ENCODE measurements around the gene SPEN.
"Not testable (repeated sequence)": the region's sequence is repeated elsewhere in the genome, so short reads cannot be mapped to it uniquely, and the experiment has no call there.

SPEN gene

DNA sequence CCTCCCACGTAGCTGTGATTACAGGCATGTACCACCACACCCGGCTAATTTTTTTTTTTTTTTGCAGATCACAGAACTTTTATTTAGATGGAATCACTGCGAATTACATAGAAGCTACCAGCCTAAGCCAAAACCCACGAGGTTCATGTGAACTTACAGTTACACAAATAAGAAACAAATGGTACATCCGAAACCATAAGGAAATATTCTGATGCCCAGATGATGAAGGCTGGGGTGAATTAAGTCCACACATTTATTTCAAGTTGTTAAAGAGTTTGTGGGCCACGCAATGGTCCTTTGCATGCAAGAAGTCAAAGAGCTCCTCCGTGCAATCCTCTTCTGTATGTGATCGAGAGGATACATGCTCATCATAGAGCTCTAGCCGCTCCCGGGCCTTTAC is 40.4 kb upstream of the SPEN start:
- no peak overlapping the region for H3K27ac ChIP-seq
- TF ChIP-seq ZFX (IDR thresholded peaks at IDR 0.05; ENCODE audit: borderline replicate concordance): no peak
- TF ChIP-seq, protein P1, sequence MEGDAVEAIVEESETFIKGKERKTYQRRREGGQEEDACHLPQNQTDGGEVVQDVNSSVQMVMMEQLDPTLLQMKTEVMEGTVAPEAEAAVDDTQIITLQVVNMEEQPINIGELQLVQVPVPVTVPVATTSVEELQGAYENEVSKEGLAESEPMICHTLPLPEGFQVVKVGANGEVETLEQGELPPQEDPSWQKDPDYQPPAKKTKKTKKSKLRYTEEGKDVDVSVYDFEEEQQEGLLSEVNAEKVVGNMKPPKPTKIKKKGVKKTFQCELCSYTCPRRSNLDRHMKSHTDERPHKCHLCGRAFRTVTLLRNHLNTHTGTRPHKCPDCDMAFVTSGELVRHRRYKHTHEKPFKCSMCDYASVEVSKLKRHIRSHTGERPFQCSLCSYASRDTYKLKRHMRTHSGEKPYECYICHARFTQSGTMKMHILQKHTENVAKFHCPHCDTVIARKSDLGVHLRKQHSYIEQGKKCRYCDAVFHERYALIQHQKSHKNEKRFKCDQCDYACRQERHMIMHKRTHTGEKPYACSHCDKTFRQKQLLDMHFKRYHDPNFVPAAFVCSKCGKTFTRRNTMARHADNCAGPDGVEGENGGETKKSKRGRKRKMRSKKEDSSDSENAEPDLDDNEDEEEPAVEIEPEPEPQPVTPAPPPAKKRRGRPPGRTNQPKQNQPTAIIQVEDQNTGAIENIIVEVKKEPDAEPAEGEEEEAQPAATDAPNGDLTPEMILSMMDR (IDR thresholded peaks at IDR 0.05): no peak

DNA sequence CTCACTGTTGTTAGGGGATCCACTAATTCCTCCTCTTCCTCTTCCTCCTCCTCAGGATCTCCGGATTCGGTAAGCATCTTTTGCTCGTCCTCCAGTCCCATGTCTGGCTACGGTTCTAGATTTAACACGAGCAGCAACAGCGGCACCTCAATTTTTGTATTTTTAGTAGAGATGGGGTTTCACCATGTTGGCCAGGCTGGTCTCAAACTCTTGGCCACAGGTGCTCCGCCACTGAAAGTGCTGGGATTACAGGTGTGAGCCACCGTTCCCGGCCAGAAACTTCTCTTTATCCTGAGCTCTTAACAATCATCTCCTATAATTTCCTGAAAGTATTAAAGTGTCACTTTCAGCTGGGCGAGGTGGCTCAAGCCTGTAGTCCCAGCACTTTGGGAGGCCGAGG is 40.0 kb upstream of the SPEN start, which contains the start of gene UQCRHL:
Gene UQCRHL (minus strand): TSS at position 101 of the 400 bp plus-strand sequence. CDS start 0 bp downstream, at position 101.
- H3K27ac ChIP-seq: not testable (repeated sequence)

DNA sequence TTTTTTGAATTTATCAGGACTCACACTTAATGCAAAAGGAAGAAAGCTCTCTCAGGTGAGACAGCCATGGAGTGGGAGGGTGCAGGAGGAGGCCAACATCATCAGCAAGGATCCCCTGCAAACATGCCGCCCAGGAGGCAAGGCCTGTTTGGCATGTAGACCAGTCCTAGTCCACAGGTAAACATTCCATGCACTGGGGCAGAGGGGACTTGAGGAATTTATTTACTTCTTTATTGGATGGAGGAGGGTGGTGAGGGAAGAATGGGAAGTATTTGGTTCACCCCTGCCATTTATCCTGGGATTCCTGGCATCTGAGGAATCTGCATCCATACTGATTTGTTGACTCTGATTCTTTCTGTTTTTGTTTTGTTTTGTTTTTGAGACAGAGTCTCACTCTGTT is 38.6 kb upstream of the SPEN start:
- TF ChIP-seq, protein P1 (IDR thresholded peaks at IDR 0.05): no peak
- TF ChIP-seq ZFX (IDR thresholded peaks at IDR 0.05; ENCODE audit: borderline replicate concordance): no peak
- no peak overlapping the region for H3K27ac ChIP-seq

DNA sequence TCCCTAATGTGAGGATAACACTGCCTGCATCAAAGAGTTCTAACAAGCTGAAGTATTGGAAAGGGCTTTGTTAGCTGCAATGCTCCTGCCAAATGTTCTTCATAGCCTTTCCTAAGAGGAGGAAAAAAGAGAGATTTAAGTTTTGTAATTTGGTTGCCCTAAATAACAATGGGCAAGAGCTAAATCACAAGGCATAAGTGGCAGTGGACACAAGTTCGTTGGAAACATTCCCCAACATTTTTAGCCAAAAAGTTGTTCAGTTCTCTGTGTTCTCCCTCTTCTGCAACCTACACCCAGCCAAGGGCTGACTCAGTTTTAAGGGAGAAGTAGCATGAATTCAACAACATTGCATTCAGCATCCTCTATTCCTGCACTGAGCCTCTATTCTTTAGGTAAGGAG is 37.4 kb upstream of the SPEN start:
- TF ChIP-seq, protein P1 (IDR thresholded peaks at IDR 0.05): no peak
- no peak for TF ChIP-seq ZFX (IDR thresholded peaks at IDR 0.05; ENCODE audit: borderline replicate concordance)
- H3K27ac ChIP-seq: no peak overlapping the region

DNA sequence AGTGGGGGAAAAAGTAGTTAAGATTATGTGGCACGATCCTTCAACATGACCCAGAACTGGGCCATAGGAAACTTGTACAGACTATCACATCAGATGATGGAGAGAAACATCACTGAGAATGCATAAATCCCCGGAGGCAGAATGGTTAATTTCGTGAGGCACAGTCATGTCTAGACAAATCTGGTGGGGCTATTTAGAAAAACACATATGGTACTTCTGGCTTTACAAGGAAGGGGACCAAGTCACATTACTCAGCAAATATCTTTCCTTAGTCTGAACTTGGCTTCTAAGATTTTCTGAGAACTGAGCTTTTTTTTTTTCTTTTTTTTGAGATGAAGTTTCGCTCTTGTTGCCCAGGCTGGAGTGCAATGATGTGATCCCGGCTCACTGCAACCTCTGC is 30.8 kb upstream of the SPEN start:
- no peak overlapping the region for H3K27ac ChIP-seq
- TF ChIP-seq, protein P1 (IDR thresholded peaks at IDR 0.05): no peak
- TF ChIP-seq ZFX (IDR thresholded peaks at IDR 0.05; ENCODE audit: borderline replicate concordance): no peak

DNA sequence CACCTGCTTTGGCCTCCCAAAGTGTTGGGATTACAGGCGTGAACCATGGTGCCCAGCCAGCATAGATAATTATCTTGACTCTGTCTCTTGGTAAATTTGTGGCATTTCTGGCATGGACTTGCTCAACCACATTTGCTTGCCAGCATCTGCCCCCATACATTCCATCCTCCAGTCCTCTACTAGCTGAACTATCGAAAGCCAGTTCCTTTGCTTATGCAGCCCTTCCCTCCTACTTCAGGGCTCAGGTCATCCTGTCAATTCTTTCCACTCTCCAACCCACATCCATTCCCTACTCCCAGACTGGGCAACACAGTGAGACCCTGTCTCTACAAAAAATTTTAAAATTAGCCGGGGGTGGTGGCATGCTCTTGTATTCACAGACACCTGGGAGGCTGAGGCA is 27.0 kb upstream of the SPEN start:
- H3K27ac ChIP-seq: no peak overlapping the region
- no peak for TF ChIP-seq ZFX (IDR thresholded peaks at IDR 0.05; ENCODE audit: borderline replicate concordance)
- TF ChIP-seq, protein P1 (IDR thresholded peaks at IDR 0.05): no peak

DNA sequence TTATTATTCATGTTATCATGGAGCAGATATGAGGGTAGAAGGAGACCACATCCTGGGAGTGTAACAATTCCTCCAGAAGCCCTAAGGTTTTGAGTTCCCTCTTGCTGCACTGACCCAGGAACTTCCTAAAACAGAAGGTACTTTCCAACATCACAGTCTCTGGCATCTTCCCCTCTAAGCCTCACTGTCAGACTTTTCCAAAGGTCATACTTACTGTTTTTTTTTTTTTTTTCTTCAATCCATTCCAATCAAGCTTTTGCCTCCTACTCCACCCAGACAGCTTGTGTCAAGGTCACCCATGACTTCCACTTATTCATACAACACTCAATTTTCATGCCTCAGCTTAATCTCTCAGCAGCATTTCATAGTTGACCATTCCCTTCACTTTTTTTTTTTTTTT is 21.7 kb upstream of the SPEN start:
- H3K27ac ChIP-seq: no peak overlapping the region
- no peak for TF ChIP-seq ZFX (IDR thresholded peaks at IDR 0.05; ENCODE audit: borderline replicate concordance)
- TF ChIP-seq, protein P1 (IDR thresholded peaks at IDR 0.05): no peak

DNA sequence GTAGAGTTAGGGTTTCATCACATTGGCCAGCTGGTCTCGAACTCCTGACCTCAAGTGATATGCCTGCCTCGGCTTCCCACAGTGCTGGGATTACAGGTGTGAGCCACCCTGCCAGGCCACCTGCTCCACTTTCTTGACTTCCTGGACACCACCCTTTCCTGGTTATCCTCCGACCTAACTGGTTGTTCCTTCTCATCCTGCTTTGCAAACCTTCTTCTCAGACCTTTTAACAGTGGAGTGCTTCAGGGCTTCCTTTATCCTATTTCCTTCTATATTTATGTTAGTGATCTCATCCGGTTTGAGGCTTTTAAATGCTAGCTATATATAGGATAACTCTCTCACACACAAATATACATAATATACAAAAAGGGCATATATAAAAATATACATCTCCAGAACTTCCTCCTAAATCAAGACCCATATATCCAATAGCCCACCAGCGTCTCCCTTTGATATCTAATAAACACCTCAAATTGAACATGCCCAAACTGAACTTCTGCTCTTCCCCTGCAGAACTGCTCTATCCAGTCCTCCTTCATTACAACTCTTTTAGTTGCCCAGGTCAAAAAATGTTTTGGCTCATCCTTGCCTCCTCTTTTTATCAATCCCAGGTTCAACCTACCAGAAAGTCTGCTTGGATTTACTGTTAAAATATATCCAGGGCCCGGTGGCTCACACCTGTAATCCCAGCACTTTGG is 20.5 kb upstream of the SPEN start:
- TF ChIP-seq ZFX (IDR thresholded peaks at IDR 0.05; ENCODE audit: borderline replicate concordance): no peak
- TF ChIP-seq, protein P1 (IDR thresholded peaks at IDR 0.05): no peak
- no peak overlapping the region for H3K27ac ChIP-seq

DNA sequence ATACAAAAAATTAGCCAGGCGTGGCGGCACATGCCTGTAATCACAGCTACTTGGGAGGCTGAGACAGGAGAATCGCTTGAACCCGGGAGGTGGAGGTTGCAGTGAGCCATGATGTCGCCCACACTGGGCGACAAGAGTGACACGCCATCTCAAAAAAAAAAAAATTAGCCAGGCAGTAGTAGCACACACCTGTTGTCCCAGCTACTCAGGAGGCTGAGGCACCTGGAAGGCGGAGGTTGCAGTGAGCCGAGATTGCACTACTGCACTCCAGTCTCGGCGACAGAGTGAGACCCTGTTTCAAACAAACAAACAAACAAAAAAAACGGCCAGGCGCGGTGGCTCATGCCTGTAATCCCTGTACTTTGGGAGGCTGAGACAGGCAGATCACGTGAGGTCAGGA is 19.9 kb upstream of the SPEN start:
- not testable (repeated sequence) for H3K27ac ChIP-seq

DNA sequence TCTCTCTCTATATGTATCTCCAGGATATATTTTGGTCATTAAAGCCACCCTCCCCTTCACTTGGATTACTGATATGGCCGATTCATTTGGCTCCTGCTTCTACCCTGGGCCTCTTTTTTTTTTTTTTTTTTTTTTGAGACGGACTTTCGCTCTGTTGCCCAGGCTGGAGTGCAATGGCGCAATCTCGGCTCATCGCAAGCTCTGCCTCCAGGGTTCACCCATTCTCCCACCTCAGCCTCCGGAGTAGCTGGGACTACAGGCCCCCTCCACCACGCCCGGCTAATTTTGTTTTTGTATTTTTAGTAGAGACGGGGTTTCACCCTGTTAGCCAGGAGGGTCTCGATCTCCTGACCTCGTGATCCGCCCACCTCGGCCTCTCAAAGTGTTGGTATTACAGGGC is 18.6 kb upstream of the SPEN start:
- H3K27ac ChIP-seq: not testable (repeated sequence)

Data from 22Rv1 (cell line).